Globus pallidus (tissue), 1 donor: Measurements from ENCODE around the gene KL.

ENCODE experiments used
- DNase-seq: peaks from one replicate; pipeline ENCODE4 v3.0.0-alpha.2; 2015; ENCODE audit warnings: low spot score

KL gene

GRCh38 chr13:33081666-33082065 lies 65.4 kb downstream of the KL start:
- no peak for DNase-seq

GRCh38 chr13:33083054-33083453 lies 66.8 kb downstream of the KL start:
- no peak for DNase-seq

GRCh38 chr13:33087091-33087490 lies 70.9 kb downstream of the KL start:
- DNase-seq, result no peak

GRCh38 chr13:33087790-33088189 lies 71.6 kb downstream of the KL start:
- no peak for DNase-seq

- no peak for DNase-seq
Observed at GRCh38 chr13:33089311-33089710, 73.1 kb downstream of the KL start.

- DNase-seq, result no peak
Observed at GRCh38 chr13:33090755-33091414, 74.7 kb downstream of the KL start.

- no peak for DNase-seq
Observed at GRCh38 chr13:33091415-33091774, 75.2 kb downstream of the KL start.

- DNase-seq, result no peak
Observed at GRCh38 chr13:33092073-33092987, 76.1 kb downstream of the KL start.

GRCh38 chr13:33096886-33097605 lies 80.8 kb downstream of the KL start:
- no peak for DNase-seq

GRCh38 chr13:33099860-33100259 lies 83.6 kb downstream of the KL start:
- no peak for DNase-seq

GRCh38 chr13:33100886-33101285 lies 84.7 kb downstream of the KL start:
- DNase-seq, result no peak

GRCh38 chr13:33101835-33102234 lies 85.6 kb downstream of the KL start:
- DNase-seq, result no peak

- DNase-seq, result no peak
Observed at GRCh38 chr13:33103457-33103856, 87.2 kb downstream of the KL start.

- peak; percentile 54 for DNase-seq
Observed at GRCh38 chr13:33105387-33106005, 89.3 kb downstream of the KL start.

- no peak for DNase-seq
Observed at GRCh38 chr13:33106656-33107360, 90.6 kb downstream of the KL start.

- no peak for DNase-seq
Observed at GRCh38 chr13:33107361-33107760, 91.1 kb downstream of the KL start.

GRCh38 chr13:33108620-33109019 lies 92.4 kb downstream of the KL start:
- no peak for DNase-seq

- no peak for DNase-seq
Observed at GRCh38 chr13:33109271-33109697, 93.1 kb downstream of the KL start.

- DNase-seq, result no peak
Observed at GRCh38 chr13:33109801-33110200, 93.6 kb downstream of the KL start.

- DNase-seq, result no peak
Observed at GRCh38 chr13:33110386-33110712, 94.1 kb downstream of the KL start.

- no peak for DNase-seq
Observed at GRCh38 chr13:33110713-33111413, 94.6 kb downstream of the KL start.
